HCT116 (cell line): Measurements from ENCODE around the gene RAET1E. TPM values are rescaled to one million over a fixed set of nuclear protein-coding genes. Genes with fewer than 3 reads are reported as not detected.

Source experiments
- ATAC-seq: fragments of 200-7000 bp; cut with Tn5 transposase; 2 replicates; pipeline ENCODE4 v1.9.1; 2020; ENCODE audit warnings: mild to moderate bottlenecking, moderate library complexity
- BruUV-seq: library from RNA; stranded (reverse); fragments of 400-500 nt; replicated peaks from 2 replicates; lab custom pipeline; 2021; lab: Mats Ljungman, UMichigan
- CTCF ChIA-PET: fragments of 300-600 bp; sonication (Branson Sonifier 250); formaldehyde crosslinking; loops from one replicate; lab custom pipeline; 2021; ENCODE audit warnings: antibody characterized with exemption; lab: Charles Lee
- POLR2A ChIA-PET: fragments of 300-600, 350-600 bp; sonication (Branson Sonifier 250); formaldehyde crosslinking; loops from one replicate; lab custom pipeline; 2021; ENCODE audit warnings: antibody characterized with exemption; lab: Charles Lee
- RAD21 ChIA-PET, 2 experiments: fragments of 300-600 bp; sonication (Branson Sonifier 250); formaldehyde crosslinking; loops; one replicate each; lab custom pipeline; 2023; ENCODE audit warnings: low total read pairs in 2 of 2; ENCODE audit not compliant: uncharacterized antibody in 2 of 2, unreplicated experiment in 2 of 2, low non-redundant PET in 1 of 2; lab: Charles Lee
- DNase-seq: peaks from one replicate; pipeline ENCODE4 v3.0.0-alpha.2; 2010; ENCODE audit warnings: low read depth, low spot score
- H2AFZ ChIP-seq: fragments of 200-600 bp; shearing (Covaris generic), sonication (generic); 2 replicates; pipeline ENCODE4 v1.6.1; 2017; ENCODE audit warnings: low read depth, mixed run types, mixed read lengths, antibody characterized with exemption, low read length; ENCODE audit not compliant: poor library complexity, severe bottlenecking
- H3K27ac ChIP-seq: 2 replicates; pipeline ENCODE4 v1.5.1; 2012; ENCODE audit warnings: low read depth, low read length
- H3K27me3 ChIP-seq: fragments of 200-600 bp; sonication (generic); 2 replicates; pipeline ENCODE4 v1.6.1; 2016; ENCODE audit warnings: mixed run types, low read length, mixed read lengths; ENCODE audit not compliant: insufficient read depth
- H3K36me3 ChIP-seq, 2 experiments: fragments of 200-500 bp in 1 of 2; fragments of 200-600 bp in 1 of 2; sonication (Bioruptor generic) in 1 of 2; sonication (generic) in 1 of 2; 2 replicates each; pipeline versions ENCODE4 v1.5.1 to v1.6.1; 2014 to 2016; ENCODE audit warnings: low read length in 2 of 2, inconsistent platforms in 1 of 2, mixed read lengths in 1 of 2, mixed run types in 1 of 2; ENCODE audit not compliant: insufficient read depth in 2 of 2, control insufficient read depth in 1 of 2
- H3K4me1 ChIP-seq, 2 experiments: fragments of 200-600 bp in 1 of 2; sonication (generic) in 1 of 2; 2 replicates each; pipeline versions ENCODE4 v1.5.1 to v1.6.1; 2012 to 2017; ENCODE audit warnings: low read length in 2 of 2, inconsistent platforms in 1 of 2, mild to moderate bottlenecking in 1 of 2, mixed read lengths in 1 of 2, mixed run types in 1 of 2, moderate library complexity in 1 of 2; ENCODE audit not compliant: insufficient read depth in 2 of 2, control insufficient read depth in 1 of 2
- H3K4me2 ChIP-seq: fragments of 200-600 bp; sonication (generic); 2 replicates; pipeline ENCODE4 v1.6.1; 2017; ENCODE audit warnings: mixed run types, low read length, mixed read lengths
- H3K4me3 ChIP-seq, 2 experiments: fragments of 200-600 bp in 1 of 2; sonication (generic) in 1 of 2; replicated peaks in 1 of 2; 2 replicates each; pipeline ENCODE4 v1.5.1; 2011 to 2016; ENCODE audit warnings: low read length in 2 of 2, control low read depth in 1 of 2, low read depth in 1 of 2, mild to moderate bottlenecking in 1 of 2, mixed read lengths in 1 of 2, mixed run types in 1 of 2
- H3K79me2 ChIP-seq: fragments of 200-600 bp; sonication (generic); 2 replicates; pipeline ENCODE4 v1.6.1; 2017; ENCODE audit warnings: mild to moderate bottlenecking, mixed run types, low read length, moderate library complexity, mixed read lengths; ENCODE audit not compliant: insufficient read depth
- H3K9ac ChIP-seq: fragments of 200-600 bp; sonication (generic); 2 replicates; pipeline ENCODE4 v1.6.1; 2016; ENCODE audit warnings: low read length, mixed read lengths
- H3K9me2 ChIP-seq: fragments of 200-600 bp; sonication (generic), shearing (Covaris generic); 2 replicates; pipeline ENCODE4 v1.6.1; 2017; ENCODE audit warnings: mixed run types, mild to moderate bottlenecking, moderate library complexity; ENCODE audit not compliant: insufficient read depth
- H3K9me3 ChIP-seq, 2 experiments: fragments of 200-500 bp in 1 of 2; fragments of 200-600 bp in 1 of 2; sonication (Bioruptor generic) in 1 of 2; sonication (generic) in 1 of 2; 2 replicates each; pipeline ENCODE4 v1.6.1; 2014 to 2017; ENCODE audit warnings: low read length in 2 of 2, mixed read lengths in 2 of 2, inconsistent platforms in 1 of 2, low read depth in 1 of 2, mild to moderate bottlenecking in 1 of 2, mixed run types in 1 of 2, moderate library complexity in 1 of 2; ENCODE audit not compliant: control insufficient read depth in 1 of 2, insufficient read depth in 1 of 2
- H4K20me1 ChIP-seq: fragments of 200-600 bp; sonication (generic), shearing (Covaris generic); 2 replicates; pipeline ENCODE4 v1.6.1; 2017; ENCODE audit warnings: mixed run types, mild to moderate bottlenecking, moderate library complexity; ENCODE audit not compliant: insufficient read depth
- CBX3 ChIP-seq: IDR thresholded peaks from 2 replicates; pipeline ENCODE4 v1.6.1; 2012; ENCODE audit warnings: low read depth
- CTCF ChIP-seq, 3 experiments: fragments of 200-600 bp in 1 of 3; sonication (generic) in 1 of 3; IDR thresholded peaks in 2 of 3; conservative IDR thresholded peaks in 1 of 3; 2 replicates each; pipeline ENCODE4 v1.5.1; 2012 to 2017; ENCODE audit warnings: low read depth in 2 of 3, low read length in 2 of 3, antibody characterized with exemption in 1 of 3, borderline replicate concordance in 1 of 3, control low read depth in 1 of 3, mild to moderate bottlenecking in 1 of 3, mixed read lengths in 1 of 3, mixed run types in 1 of 3, moderate library complexity in 1 of 3; ENCODE audit not compliant: insufficient read depth in 1 of 3
- EGR1 ChIP-seq: IDR thresholded peaks from 2 replicates; pipeline ENCODE4 v1.6.1; 2012; ENCODE audit warnings: low read depth
- ELF1 ChIP-seq: IDR thresholded peaks from 2 replicates; pipeline ENCODE4 v1.6.1; 2012; ENCODE audit warnings: low read depth, borderline replicate concordance
- EZH2 ChIP-seq: fragments of 200-600 bp; sonication (generic); IDR thresholded peaks from 2 replicates; pipeline ENCODE4 v1.6.1; 2017; ENCODE audit warnings: antibody characterized with exemption, mixed run types
- EZH2phosphoT487 ChIP-seq: fragments of 200-600 bp; IDR thresholded peaks from 2 replicates; pipeline ENCODE4 v1.6.1; 2018; ENCODE audit warnings: antibody characterized with exemption, borderline replicate concordance
- FOSL1 ChIP-seq: IDR thresholded peaks from 2 replicates; pipeline ENCODE4 v1.6.1; 2012; ENCODE audit warnings: low read depth
- MAX ChIP-seq: IDR thresholded peaks from 2 replicates; pipeline ENCODE4 v1.6.1; 2012
- POLR2A ChIP-seq: IDR thresholded peaks from 2 replicates; pipeline ENCODE4 v1.7.0; 2011; ENCODE audit warnings: borderline replicate concordance; ENCODE audit not compliant: insufficient read depth, insufficient read length; ENCODE audit errors: extremely low read depth
- RAD21 ChIP-seq: IDR thresholded peaks from 2 replicates; pipeline ENCODE4 v1.6.1; 2012; ENCODE audit warnings: low read depth, mild to moderate bottlenecking
- SIN3A ChIP-seq: IDR thresholded peaks from 2 replicates; pipeline ENCODE4 v1.6.1; 2012; ENCODE audit warnings: low read depth
- SRF ChIP-seq: IDR thresholded peaks from 2 replicates; pipeline ENCODE4 v1.6.1; 2012; ENCODE audit warnings: low read depth
- TCF7L2 ChIP-seq: IDR thresholded peaks from 2 replicates; pipeline ENCODE4 v1.7.0; 2011; ENCODE audit warnings: borderline replicate concordance, inconsistent platforms; ENCODE audit not compliant: insufficient read depth, insufficient read length; ENCODE audit errors: extremely low read depth
- YY1 ChIP-seq: IDR thresholded peaks from 2 replicates; pipeline ENCODE4 v1.6.1; 2011; ENCODE audit warnings: low read length, low read depth, moderate library complexity, mild to moderate bottlenecking; ENCODE audit not compliant: insufficient replicate concordance; ENCODE audit errors: extremely low read depth
- ZFX ChIP-seq: fragments of 450-650 bp; IDR thresholded peaks from 2 replicates; pipeline ENCODE4 v1.6.1; 2017
- intact Hi-C: fragments of 100-400 bp; cut with micrococcal nuclease; formaldehyde crosslinking; loops from 2 replicates; pipeline ENCODE4 v1.10.0; 2022
- total RNA-seq: library from RNA; stranded (reverse); gene quantifications from one replicate; pipeline ENCODE4 v1.2.1, GENCODE V29; 2021; ENCODE audit not compliant: unreplicated experiment
- TF ChIP-seq, protein P1 (sequence below): IDR thresholded peaks from 2 replicates; pipeline ENCODE4 v1.6.1; 2011; ENCODE audit warnings: mild to moderate bottlenecking, low read length, moderate library complexity; ENCODE audit not compliant: insufficient replicate concordance; ENCODE audit errors: extremely low read depth
- TF ChIP-seq, protein P2 (sequence below): IDR thresholded peaks from 2 replicates; pipeline ENCODE4 v1.6.1; 2012
- TF ChIP-seq, protein P3 (sequence below): IDR thresholded peaks from 2 replicates; pipeline ENCODE4 v1.6.1; 2012; ENCODE audit warnings: low read depth

Gene RAET1E
- total RNA-seq, 1 experiment from 2014 or later: 3.9 TPM

DNA sequence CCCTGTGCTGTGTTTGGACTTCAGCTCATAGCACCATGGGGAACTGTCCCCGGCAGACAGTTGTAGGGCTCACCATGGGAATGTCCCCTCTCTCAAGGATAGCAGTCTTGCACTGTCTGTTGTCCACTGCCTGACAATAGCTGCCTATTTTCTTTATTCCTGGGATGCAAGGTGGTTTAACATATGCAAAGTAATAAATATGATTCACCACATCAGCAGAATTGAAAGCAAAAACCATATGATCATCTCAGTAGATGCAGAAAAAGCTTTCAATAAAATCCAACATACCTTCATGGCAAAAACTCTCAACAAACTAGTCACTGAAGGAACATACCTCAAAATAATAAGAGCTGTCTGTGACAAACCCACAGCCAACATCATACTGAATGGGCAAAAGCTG is 20.3 kb downstream of the RAET1E start:
- ChIA-PET CTCF (no interaction called here), POLR2A (no interaction called here)
- BruUV-seq: no TSS peak

More for the DNA sequence above, 20.3 kb downstream of the RAET1E start:
- intact Hi-C loops: no loop called here
- no peaks in the 10 kb centered on the region for H3K79me2 ChIP-seq
- ATAC-seq (no peak), DNase-seq (no peak)
- no peaks in the 10 kb centered on the region for H4K20me1 ChIP-seq
- no peaks in the 10 kb centered on the region for H3K27me3 ChIP-seq
- H3K9me2 ChIP-seq: no peaks in the 10 kb centered on the region
- H2AFZ ChIP-seq: no peak overlapping the region
- H3K9ac ChIP-seq: no peak overlapping the region
- no peaks in the 10 kb centered on the region for H3K9me3 ChIP-seq
- RAD21 ChIA-PET: no interaction called here
- H3K36me3 ChIP-seq: no peaks in the 10 kb centered on the region
- H3K27ac ChIP-seq: no peak overlapping the region
- TF ChIP-seq SRF (no peak), EZH2 (no peak), MAX (no peak), SIN3A (no peak), CTCF (IDR thresholded peaks at IDR 0.05 in 2 of 3, conservative IDR thresholded peaks at IDR 0.05 in 1 of 3; ENCODE audit: borderline replicate concordance in 1 of 3, insufficient read depth in 1 of 3, low read depth in 2 of 3, low read length in 2 of 3) (no peak), ELF1 (no peak), RAD21 (no peak), TCF7L2 (no peak), EZH2phosphoT487 (no peak), YY1 (no peak), POLR2A (no peak), ZFX (no peak), EGR1 (no peak), FOSL1 (no peak), CBX3 (no peak)
- TF ChIP-seq, protein P1, sequence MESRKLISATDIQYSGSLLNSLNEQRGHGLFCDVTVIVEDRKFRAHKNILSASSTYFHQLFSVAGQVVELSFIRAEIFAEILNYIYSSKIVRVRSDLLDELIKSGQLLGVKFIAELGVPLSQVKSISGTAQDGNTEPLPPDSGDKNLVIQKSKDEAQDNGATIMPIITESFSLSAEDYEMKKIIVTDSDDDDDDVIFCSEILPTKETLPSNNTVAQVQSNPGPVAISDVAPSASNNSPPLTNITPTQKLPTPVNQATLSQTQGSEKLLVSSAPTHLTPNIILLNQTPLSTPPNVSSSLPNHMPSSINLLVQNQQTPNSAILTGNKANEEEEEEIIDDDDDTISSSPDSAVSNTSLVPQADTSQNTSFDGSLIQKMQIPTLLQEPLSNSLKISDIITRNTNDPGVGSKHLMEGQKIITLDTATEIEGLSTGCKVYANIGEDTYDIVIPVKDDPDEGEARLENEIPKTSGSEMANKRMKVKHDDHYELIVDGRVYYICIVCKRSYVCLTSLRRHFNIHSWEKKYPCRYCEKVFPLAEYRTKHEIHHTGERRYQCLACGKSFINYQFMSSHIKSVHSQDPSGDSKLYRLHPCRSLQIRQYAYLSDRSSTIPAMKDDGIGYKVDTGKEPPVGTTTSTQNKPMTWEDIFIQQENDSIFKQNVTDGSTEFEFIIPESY: no peak
- TF ChIP-seq, protein P2, sequence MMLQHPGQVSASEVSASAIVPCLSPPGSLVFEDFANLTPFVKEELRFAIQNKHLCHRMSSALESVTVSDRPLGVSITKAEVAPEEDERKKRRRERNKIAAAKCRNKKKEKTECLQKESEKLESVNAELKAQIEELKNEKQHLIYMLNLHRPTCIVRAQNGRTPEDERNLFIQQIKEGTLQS: no peak
- TF ChIP-seq, protein P3, sequence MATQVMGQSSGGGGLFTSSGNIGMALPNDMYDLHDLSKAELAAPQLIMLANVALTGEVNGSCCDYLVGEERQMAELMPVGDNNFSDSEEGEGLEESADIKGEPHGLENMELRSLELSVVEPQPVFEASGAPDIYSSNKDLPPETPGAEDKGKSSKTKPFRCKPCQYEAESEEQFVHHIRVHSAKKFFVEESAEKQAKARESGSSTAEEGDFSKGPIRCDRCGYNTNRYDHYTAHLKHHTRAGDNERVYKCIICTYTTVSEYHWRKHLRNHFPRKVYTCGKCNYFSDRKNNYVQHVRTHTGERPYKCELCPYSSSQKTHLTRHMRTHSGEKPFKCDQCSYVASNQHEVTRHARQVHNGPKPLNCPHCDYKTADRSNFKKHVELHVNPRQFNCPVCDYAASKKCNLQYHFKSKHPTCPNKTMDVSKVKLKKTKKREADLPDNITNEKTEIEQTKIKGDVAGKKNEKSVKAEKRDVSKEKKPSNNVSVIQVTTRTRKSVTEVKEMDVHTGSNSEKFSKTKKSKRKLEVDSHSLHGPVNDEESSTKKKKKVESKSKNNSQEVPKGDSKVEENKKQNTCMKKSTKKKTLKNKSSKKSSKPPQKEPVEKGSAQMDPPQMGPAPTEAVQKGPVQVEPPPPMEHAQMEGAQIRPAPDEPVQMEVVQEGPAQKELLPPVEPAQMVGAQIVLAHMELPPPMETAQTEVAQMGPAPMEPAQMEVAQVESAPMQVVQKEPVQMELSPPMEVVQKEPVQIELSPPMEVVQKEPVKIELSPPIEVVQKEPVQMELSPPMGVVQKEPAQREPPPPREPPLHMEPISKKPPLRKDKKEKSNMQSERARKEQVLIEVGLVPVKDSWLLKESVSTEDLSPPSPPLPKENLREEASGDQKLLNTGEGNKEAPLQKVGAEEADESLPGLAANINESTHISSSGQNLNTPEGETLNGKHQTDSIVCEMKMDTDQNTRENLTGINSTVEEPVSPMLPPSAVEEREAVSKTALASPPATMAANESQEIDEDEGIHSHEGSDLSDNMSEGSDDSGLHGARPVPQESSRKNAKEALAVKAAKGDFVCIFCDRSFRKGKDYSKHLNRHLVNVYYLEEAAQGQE: no peak
- TF ChIP-seq, all 23 proteins: peak for 0
- Histone ChIP-seq H3K4me1 (no peaks in the 10 kb centered on the region), H3K4me3 (no peak overlapping the region), H3K4me2 (no peak overlapping the region)
